ENCODE results near the gene ENTHD1.

DNA sequence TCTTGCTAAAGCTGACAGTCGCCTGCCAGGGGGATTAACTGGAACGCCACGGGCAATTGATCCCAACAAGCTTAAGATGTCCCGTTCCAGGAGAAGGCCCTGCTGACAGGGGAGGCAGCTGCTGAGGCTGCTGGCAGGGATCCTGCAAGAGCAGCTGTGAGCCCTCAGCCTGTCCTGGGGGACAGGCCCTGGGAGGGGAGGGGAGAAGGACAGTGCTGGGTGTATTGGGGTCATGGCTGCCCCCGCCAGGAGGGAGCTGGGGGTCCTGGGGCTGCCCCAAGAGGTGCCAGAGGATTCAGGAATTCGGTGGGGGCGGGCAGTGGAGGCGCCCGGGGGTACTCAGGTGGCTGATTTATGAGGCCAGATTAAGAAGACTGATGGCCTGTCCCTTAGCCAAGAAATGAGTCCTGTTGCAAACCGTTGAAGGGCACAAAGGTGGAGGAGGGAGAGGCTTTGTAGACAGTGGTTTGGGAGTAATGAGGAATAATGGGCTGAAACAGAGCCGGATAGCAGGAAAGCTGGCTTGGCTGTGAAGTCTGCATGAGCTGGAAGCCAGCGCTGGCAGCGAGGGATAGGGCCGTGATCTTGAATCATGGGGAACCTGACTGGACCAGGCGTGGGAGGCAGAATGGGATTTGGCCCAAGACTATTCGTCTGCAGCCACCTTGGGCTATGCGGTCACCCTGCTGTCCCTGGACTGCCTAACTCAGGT lies 189.5 kb downstream of the ENTHD1 start:
- TF ChIP-seq, protein P1, sequence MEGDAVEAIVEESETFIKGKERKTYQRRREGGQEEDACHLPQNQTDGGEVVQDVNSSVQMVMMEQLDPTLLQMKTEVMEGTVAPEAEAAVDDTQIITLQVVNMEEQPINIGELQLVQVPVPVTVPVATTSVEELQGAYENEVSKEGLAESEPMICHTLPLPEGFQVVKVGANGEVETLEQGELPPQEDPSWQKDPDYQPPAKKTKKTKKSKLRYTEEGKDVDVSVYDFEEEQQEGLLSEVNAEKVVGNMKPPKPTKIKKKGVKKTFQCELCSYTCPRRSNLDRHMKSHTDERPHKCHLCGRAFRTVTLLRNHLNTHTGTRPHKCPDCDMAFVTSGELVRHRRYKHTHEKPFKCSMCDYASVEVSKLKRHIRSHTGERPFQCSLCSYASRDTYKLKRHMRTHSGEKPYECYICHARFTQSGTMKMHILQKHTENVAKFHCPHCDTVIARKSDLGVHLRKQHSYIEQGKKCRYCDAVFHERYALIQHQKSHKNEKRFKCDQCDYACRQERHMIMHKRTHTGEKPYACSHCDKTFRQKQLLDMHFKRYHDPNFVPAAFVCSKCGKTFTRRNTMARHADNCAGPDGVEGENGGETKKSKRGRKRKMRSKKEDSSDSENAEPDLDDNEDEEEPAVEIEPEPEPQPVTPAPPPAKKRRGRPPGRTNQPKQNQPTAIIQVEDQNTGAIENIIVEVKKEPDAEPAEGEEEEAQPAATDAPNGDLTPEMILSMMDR (IDR thresholded peaks at IDR 0.05; ENCODE audit: low read depth, low read length) = no peak
- TF ChIP-seq POLR2A (IDR thresholded peaks at IDR 0.05; ENCODE audit: extremely low read depth, insufficient read length) = no peak

Data from NB4 (cell line).